DOHH2 (cell line): Measurements from ENCODE around the gene MAP3K9.
A peak's percentile ranks its signal among the peaks of the same experiment; 100 is the strongest.

Source experiments
- H3F3A ChIP-seq: fragments of 200-600 bp; sonication (generic), shearing (Covaris generic); 2 replicates; pipeline ENCODE4 v1.6.0; 2016; ENCODE audit warnings: antibody characterized with exemption, mild to moderate bottlenecking; ENCODE audit not compliant: control insufficient read depth, insufficient read depth
- H3K27ac ChIP-seq: fragments of 200-600 bp; sonication (generic); 2 replicates; pipeline ENCODE4 v1.5.1; 2014; ENCODE audit warnings: low read depth, mild to moderate bottlenecking, low read length, moderate library complexity
- H3K27me3 ChIP-seq: fragments of 200-600 bp; sonication (generic); 2 replicates; pipeline ENCODE4 v1.6.1; 2014; ENCODE audit warnings: mild to moderate bottlenecking, low read length, mixed read lengths; ENCODE audit not compliant: control insufficient read depth
- H3K36me3 ChIP-seq: fragments of 200-600 bp; sonication (generic); 2 replicates; pipeline ENCODE4 v1.6.1; 2014; ENCODE audit warnings: mild to moderate bottlenecking, low read length, moderate library complexity, mixed read lengths; ENCODE audit not compliant: control insufficient read depth
- H3K4me1 ChIP-seq: fragments of 200-600 bp; sonication (generic); 2 replicates; pipeline ENCODE4 v1.6.1; 2014; ENCODE audit warnings: mild to moderate bottlenecking, low read length, mixed read lengths; ENCODE audit not compliant: control insufficient read depth
- H3K4me2 ChIP-seq: fragments of 200-600 bp; sonication (generic); 2 replicates; pipeline ENCODE4 v1.6.0; 2014; ENCODE audit warnings: mild to moderate bottlenecking, low read length, moderate library complexity
- H3K4me3 ChIP-seq: fragments of 200-600 bp; sonication (generic); 2 replicates; pipeline ENCODE4 v1.5.1; 2014; ENCODE audit warnings: mild to moderate bottlenecking, low read length, mixed read lengths
- H3K79me2 ChIP-seq: fragments of 200-600 bp; sonication (generic); 2 replicates; pipeline ENCODE4 v1.6.1; 2014; ENCODE audit warnings: mild to moderate bottlenecking, low read length, mixed read lengths; ENCODE audit not compliant: control insufficient read depth
- H3K9me2 ChIP-seq: fragments of 200-600 bp; sonication (generic); replicated peaks from 2 replicates; pipeline ENCODE4 v1.6.1; 2014; ENCODE audit warnings: mild to moderate bottlenecking, low read length, mixed read lengths; ENCODE audit not compliant: control insufficient read depth
- H3K9me3 ChIP-seq: fragments of 200-600 bp; sonication (generic); 2 replicates; pipeline ENCODE4 v1.6.1; 2014; ENCODE audit warnings: antibody characterized with exemption, low read length, mixed read lengths; ENCODE audit not compliant: control insufficient read depth, insufficient read depth
- H4K20me1 ChIP-seq: fragments of 200-600 bp; sonication (generic); 2 replicates; pipeline ENCODE4 v1.6.0; 2014; ENCODE audit warnings: low read depth, mild to moderate bottlenecking, antibody characterized with exemption, low read length, moderate library complexity; ENCODE audit not compliant: control insufficient read depth, insufficient read depth
- CTCF ChIP-seq: fragments of 200-600 bp; sonication (generic); IDR thresholded peaks from one replicate; pipeline ENCODE4 v1.5.1; 2014; ENCODE audit warnings: antibody characterized with exemption, mild to moderate bottlenecking, low read depth, low read length; ENCODE audit not compliant: poor library complexity, severe bottlenecking
- EZH2phosphoT487 ChIP-seq: fragments of 200-600 bp; sonication (generic); IDR thresholded peaks from 2 replicates; pipeline ENCODE4 v1.6.1; 2017; ENCODE audit warnings: borderline replicate concordance, mild to moderate bottlenecking, antibody characterized with exemption, low read length, moderate library complexity, mixed read lengths

Gene MAP3K9

GRCh38 chr14:70808416-70809224 is 693 bp downstream of the MAP3K9 start:
- no peaks in the 10 kb centered on the region for H3K9me3 ChIP-seq
- H3K79me2 ChIP-seq = peaks cover 23% of the 10 kb centered on the region
- no peaks in the 10 kb centered on the region for H3K36me3 ChIP-seq
- H3F3A ChIP-seq = no peaks in the 10 kb centered on the region; the same call in 1 of the 2 replicates
- peaks cover 47% of the 10 kb centered on the region for H3K4me1 ChIP-seq
- H3K9me2 ChIP-seq = no peaks in the 10 kb centered on the region
- H4K20me1 ChIP-seq = no peaks in the 10 kb centered on the region
- H3K27ac ChIP-seq = no peak overlapping the region
- TF ChIP-seq EZH2phosphoT487 (no peak), CTCF (no peak)
- peak overlapping the region; percentile 86 for H3K4me2 ChIP-seq
- no peaks in the 10 kb centered on the region for H3K27me3 ChIP-seq
- H3K4me3 ChIP-seq = peak overlapping the region; percentile 74

- Histone ChIP-seq H3K4me2 (peak overlapping the region; percentile 86), H4K20me1 (no peaks in the 10 kb centered on the region), H3K9me2 (no peaks in the 10 kb centered on the region), H3K27me3 (no peaks in the 10 kb centered on the region), H3K27ac (no peak overlapping the region), H3K9me3 (no peaks in the 10 kb centered on the region), H3K4me1 (peaks cover 47% of the 10 kb centered on the region), H3K4me3 (peak overlapping the region; percentile 74), H3K79me2 (peaks cover 26% of the 10 kb centered on the region), H3F3A (no peaks in the 10 kb centered on the region; the same call in 1 of the 2 replicates), H3K36me3 (no peaks in the 10 kb centered on the region)
- TF ChIP-seq EZH2phosphoT487 (no peak), CTCF (no peak)
Measured at GRCh38 chr14:70807898-70808415, 1.4 kb downstream of the MAP3K9 start.

- no peaks in the 10 kb centered on the region for H4K20me1 ChIP-seq
- no peaks in the 10 kb centered on the region for H3K9me2 ChIP-seq
- no peak overlapping the region for H3K27ac ChIP-seq
- no peak overlapping the region for H3K4me2 ChIP-seq
- H3K36me3 ChIP-seq = peaks cover 1% of the 10 kb centered on the region; the same call in 1 of the 2 replicates
- peaks cover 27% of the 10 kb centered on the region for H3K79me2 ChIP-seq
- H3K4me1 ChIP-seq = peaks cover 25% of the 10 kb centered on the region
- TF ChIP-seq CTCF (no peak), EZH2phosphoT487 (no peak)
- H3K4me3 ChIP-seq = no peak overlapping the region
- no peaks in the 10 kb centered on the region for H3K9me3 ChIP-seq
- H3K27me3 ChIP-seq = no peaks in the 10 kb centered on the region
- no peaks in the 10 kb centered on the region for H3F3A ChIP-seq
Measured at GRCh38 chr14:70804556-70805162, 4.7 kb downstream of the MAP3K9 start.
